22Rv1 (cell line): ENCODE results near the gene DTNA.

ENCODE experiments used
- ZFX ChIP-seq: fragments of 450-650 bp; IDR thresholded peaks from 2 replicates; pipeline ENCODE4 v1.6.1; 2017; ENCODE audit warnings: antibody characterized with exemption, borderline replicate concordance
- TF ChIP-seq, protein P1 (sequence below): fragments of 450-650 bp; IDR thresholded peaks from 2 replicates; pipeline ENCODE4 v1.5.1; 2017; ENCODE audit warnings: mild to moderate bottlenecking

DNA sequence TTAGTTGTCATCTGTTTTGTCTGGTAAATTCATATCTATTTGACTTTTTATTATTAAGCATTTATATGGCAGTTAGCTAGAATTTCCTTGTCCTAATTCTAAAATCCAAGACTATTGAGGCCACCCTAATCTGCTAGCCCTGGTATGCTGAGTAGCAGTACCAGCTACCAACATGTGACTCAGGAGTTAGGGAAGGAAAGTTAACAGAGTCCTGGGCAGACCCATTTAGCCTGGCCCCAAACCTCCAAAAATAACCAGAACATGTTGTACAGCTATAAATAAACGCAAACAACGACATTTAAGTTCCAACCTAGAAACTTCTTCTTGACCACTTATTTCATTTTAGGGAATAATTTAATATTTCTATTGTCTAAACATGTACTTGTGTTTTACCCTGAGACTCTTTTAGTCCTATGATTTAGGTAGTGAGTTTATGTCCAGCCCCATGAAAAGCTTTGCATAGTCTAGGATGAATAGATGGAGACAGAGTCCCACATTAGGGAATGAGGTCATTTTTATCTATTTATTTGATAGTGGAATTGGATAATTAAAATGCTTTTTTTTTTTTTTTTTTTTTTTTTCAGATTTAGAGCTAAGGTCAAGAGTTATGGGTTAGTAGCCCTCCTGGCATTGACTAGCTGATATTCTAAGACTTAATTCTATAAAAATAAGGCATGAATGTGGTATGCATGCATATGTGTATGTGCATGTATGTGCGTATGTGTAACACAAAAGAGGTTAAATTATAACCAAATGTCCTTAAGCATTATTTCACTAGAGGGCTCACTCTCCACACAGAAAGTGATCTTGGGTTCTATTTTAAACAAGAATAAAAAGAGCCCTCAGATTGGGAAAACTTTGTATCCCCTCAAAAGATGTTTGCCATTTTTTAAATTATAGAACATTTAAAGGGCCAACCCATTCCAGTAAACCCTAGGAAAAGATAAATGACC is 171.1 kb downstream of the DTNA start:
- TF ChIP-seq, protein P1, sequence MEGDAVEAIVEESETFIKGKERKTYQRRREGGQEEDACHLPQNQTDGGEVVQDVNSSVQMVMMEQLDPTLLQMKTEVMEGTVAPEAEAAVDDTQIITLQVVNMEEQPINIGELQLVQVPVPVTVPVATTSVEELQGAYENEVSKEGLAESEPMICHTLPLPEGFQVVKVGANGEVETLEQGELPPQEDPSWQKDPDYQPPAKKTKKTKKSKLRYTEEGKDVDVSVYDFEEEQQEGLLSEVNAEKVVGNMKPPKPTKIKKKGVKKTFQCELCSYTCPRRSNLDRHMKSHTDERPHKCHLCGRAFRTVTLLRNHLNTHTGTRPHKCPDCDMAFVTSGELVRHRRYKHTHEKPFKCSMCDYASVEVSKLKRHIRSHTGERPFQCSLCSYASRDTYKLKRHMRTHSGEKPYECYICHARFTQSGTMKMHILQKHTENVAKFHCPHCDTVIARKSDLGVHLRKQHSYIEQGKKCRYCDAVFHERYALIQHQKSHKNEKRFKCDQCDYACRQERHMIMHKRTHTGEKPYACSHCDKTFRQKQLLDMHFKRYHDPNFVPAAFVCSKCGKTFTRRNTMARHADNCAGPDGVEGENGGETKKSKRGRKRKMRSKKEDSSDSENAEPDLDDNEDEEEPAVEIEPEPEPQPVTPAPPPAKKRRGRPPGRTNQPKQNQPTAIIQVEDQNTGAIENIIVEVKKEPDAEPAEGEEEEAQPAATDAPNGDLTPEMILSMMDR = peak; percentile 23
- no peak for TF ChIP-seq ZFX
